ENCODE data around the gene APOC3.

Gene APOC3

DNA sequence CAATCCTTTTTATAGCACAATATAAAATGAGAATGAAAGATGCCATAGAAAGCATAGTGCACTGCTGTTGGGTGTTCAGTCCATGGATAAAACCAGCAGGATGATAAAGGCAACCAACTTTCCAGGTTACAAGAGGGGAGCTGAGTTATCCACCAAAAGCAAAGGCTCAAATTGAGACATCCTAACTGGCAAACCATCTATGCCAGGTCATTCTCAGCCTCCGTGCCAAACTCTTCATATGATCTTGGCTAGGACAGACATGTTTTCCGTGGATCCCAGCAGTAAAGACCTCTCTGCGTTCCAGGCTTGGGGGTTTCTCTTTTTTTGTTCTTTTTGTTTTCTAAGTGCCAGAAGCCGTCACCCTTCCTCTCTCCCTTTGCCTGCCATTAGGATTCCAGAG lies 15.0 kb downstream of the APOC3 start:
- no peak overlapping the region for H3K4me2 ChIP-seq
- no peaks in the 10 kb centered on the region for H3K79me2 ChIP-seq (ENCODE audit: insufficient read depth, low read depth)
- H3K36me3 ChIP-seq (ENCODE audit: insufficient read depth), result no peaks in the 10 kb centered on the region
- no peak overlapping the region for H3K4me3 ChIP-seq (IDR thresholded peaks at IDR 0.05; ENCODE audit: insufficient read depth, low read depth, low read length)
- H3K4me1 ChIP-seq (ENCODE audit: low read depth, poor library complexity, severe bottlenecking), result peaks cover 18% of the 10 kb centered on the region
- no peak for TF ChIP-seq CTCF (conservative IDR thresholded peaks at IDR 0.05; ENCODE audit: low read depth, low read length)
- no peak overlapping the region for H2AFZ ChIP-seq (ENCODE audit: low read depth)
- H3K27ac ChIP-seq, result no peak overlapping the region
- H3K9ac ChIP-seq, result no peak overlapping the region
- H4K20me1 ChIP-seq (ENCODE audit: insufficient read depth), result no peaks in the 10 kb centered on the region
- H3K27me3 ChIP-seq (ENCODE audit: insufficient read depth, low read depth), result no peaks in the 10 kb centered on the region

DNA sequence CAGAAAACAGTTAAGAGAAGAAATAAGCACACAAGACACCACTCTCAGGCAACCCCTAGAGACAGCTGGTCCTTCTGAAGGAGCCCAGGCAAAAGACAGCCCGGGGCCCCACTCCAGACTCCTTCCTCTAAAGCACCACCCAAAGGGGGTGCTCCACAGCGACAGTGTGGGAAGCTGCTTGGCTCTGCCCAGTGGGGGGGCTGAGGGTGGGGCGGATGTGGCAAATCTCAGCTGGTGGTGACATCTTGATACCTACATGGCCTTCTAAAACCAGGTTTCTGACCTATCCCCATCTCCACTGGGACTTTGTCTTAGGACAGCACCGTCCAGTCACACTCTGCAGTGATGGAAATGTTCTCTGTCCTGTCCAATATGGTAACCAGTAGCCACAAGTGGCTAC lies 17.9 kb downstream of the APOC3 start:
- Histone ChIP-seq H3K4me2 (no peak overlapping the region), H3K4me3 (IDR thresholded peaks at IDR 0.05; ENCODE audit: insufficient read depth, low read depth, low read length) (no peak overlapping the region), H2AFZ (ENCODE audit: low read depth) (no peak overlapping the region), H3K9ac (no peak overlapping the region), H4K20me1 (ENCODE audit: insufficient read depth) (no peaks in the 10 kb centered on the region), H3K79me2 (ENCODE audit: insufficient read depth, low read depth) (no peaks in the 10 kb centered on the region), H3K27me3 (ENCODE audit: insufficient read depth, low read depth) (no peaks in the 10 kb centered on the region), H3K4me1 (ENCODE audit: low read depth, poor library complexity, severe bottlenecking) (peaks cover 18% of the 10 kb centered on the region), H3K27ac (no peak overlapping the region), H3K36me3 (ENCODE audit: insufficient read depth) (no peaks in the 10 kb centered on the region)
- TF ChIP-seq CTCF (conservative IDR thresholded peaks at IDR 0.05; ENCODE audit: low read depth, low read length), result no peak

DNA sequence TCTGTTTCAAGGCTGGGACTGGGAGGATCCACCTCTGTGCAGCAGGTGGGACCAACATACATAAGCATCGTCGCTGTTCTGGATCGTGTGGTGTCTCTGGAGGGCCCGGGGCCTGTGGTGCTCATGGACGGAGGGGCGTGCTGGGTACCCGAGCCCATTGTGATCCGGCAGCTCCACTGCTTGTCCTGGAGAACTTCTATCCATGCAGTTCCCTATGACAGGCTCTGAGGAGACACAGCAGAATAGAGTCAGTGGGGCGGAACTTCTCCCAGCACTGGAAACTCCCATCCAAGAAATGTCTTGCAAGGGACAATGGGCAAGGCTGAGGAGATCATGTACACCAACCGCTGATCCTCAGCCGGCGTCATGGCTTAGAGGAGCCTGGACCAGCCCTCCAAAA lies 19.4 kb downstream of the APOC3 start:
- H3K27ac ChIP-seq, result no peak overlapping the region
- no peaks in the 10 kb centered on the region for H3K27me3 ChIP-seq (ENCODE audit: insufficient read depth, low read depth)
- no peaks in the 10 kb centered on the region for H4K20me1 ChIP-seq (ENCODE audit: insufficient read depth)
- peaks cover 32% of the 10 kb centered on the region for H3K4me1 ChIP-seq (ENCODE audit: low read depth, poor library complexity, severe bottlenecking)
- H3K36me3 ChIP-seq (ENCODE audit: insufficient read depth), result no peaks in the 10 kb centered on the region
- TF ChIP-seq CTCF (conservative IDR thresholded peaks at IDR 0.05; ENCODE audit: low read depth, low read length), result no peak
- no peak overlapping the region for H2AFZ ChIP-seq (ENCODE audit: low read depth)
- H3K79me2 ChIP-seq (ENCODE audit: insufficient read depth, low read depth), result no peaks in the 10 kb centered on the region
- no peak overlapping the region for H3K4me3 ChIP-seq (IDR thresholded peaks at IDR 0.05; ENCODE audit: insufficient read depth, low read depth, low read length)
- H3K9ac ChIP-seq, result no peak overlapping the region
- no peak overlapping the region for H3K4me2 ChIP-seq

- Histone ChIP-seq H4K20me1 (ENCODE audit: insufficient read depth) (no peaks in the 10 kb centered on the region), H3K27me3 (ENCODE audit: insufficient read depth, low read depth) (no peaks in the 10 kb centered on the region), H3K36me3 (ENCODE audit: insufficient read depth) (no peaks in the 10 kb centered on the region), H2AFZ (ENCODE audit: low read depth) (no peak overlapping the region), H3K27ac (no peak overlapping the region), H3K9ac (no peak overlapping the region), H3K4me1 (ENCODE audit: low read depth, poor library complexity, severe bottlenecking) (peaks cover 37% of the 10 kb centered on the region), H3K4me3 (IDR thresholded peaks at IDR 0.05; ENCODE audit: insufficient read depth, low read depth, low read length) (no peak overlapping the region), H3K79me2 (ENCODE audit: insufficient read depth, low read depth) (no peaks in the 10 kb centered on the region), H3K4me2 (no peak overlapping the region)
- TF ChIP-seq CTCF (conservative IDR thresholded peaks at IDR 0.05; ENCODE audit: low read depth, low read length), result no peak
Observed at GRCh38 chr11:116849486-116849885, 19.8 kb downstream of the APOC3 start.

Measured in KMS-11 (cell line).